SK-N-MC (cell line): Measurements from ENCODE around the gene OFD1.

Source experiments
- EZH2 ChIP-seq: fragments of 200-600 bp; sonication (generic); IDR thresholded peaks from one replicate; pipeline ENCODE4 v1.6.1; 2017; ENCODE audit warnings: antibody characterized with exemption
- POLR2AphosphoS5 ChIP-seq: IDR thresholded peaks from 2 replicates; pipeline ENCODE4 v1.6.1; 2012; ENCODE audit warnings: mild to moderate bottlenecking, low read depth, low read length, borderline replicate concordance

DNA sequence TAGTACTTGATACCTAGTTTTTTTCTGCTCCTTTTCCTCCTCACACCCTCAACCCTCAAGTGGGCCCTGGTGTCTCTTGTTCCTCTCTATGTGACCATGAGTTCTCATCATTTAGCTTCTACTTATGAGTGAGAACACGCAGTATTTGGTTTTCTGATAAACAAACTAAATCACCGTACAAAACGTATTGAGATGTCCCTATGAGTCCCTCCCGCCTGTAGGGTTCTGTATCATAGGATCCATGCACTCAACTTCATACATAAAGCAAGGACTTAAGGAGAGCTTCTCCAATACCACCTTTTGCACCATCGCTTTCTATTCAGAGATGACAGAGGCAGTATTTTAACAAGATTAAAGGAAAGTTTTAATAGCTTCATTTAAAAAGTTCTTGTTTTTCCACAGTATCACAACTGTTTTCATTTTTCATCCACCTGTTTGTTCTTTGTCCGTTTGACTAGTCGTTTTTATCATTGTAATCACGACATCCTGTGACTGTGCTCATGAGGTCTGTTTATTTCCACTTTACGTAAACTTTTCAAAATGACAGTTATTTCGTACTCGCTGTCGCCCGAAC lies 46.1 kb upstream of the OFD1 start:
- TF ChIP-seq POLR2AphosphoS5 (no peak), EZH2 (no peak)
